Measurements from ENCODE around the gene TSHZ2.

DNA sequence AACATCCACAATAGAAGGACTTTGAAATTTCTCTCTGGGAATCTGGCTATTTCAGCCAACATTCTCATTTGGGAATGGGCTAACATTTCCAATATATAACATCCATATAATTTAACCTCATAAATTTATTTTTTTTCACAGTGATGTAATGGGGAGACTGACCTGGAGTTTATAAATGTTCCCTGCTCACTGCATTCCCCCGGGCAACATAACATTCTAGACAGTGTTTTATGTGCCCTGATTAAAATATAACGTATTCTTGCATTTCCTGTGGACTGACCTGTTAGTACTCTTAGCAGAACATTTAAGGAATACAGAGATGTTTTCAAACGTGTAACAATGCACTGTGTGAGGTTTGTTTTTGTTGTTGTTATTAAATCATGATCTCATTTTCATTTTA lies 20.9 kb downstream of the TSHZ2 start:
- TF ChIP-seq, protein P1, sequence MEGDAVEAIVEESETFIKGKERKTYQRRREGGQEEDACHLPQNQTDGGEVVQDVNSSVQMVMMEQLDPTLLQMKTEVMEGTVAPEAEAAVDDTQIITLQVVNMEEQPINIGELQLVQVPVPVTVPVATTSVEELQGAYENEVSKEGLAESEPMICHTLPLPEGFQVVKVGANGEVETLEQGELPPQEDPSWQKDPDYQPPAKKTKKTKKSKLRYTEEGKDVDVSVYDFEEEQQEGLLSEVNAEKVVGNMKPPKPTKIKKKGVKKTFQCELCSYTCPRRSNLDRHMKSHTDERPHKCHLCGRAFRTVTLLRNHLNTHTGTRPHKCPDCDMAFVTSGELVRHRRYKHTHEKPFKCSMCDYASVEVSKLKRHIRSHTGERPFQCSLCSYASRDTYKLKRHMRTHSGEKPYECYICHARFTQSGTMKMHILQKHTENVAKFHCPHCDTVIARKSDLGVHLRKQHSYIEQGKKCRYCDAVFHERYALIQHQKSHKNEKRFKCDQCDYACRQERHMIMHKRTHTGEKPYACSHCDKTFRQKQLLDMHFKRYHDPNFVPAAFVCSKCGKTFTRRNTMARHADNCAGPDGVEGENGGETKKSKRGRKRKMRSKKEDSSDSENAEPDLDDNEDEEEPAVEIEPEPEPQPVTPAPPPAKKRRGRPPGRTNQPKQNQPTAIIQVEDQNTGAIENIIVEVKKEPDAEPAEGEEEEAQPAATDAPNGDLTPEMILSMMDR (IDR thresholded peaks at IDR 0.05), result no peak
- TF ChIP-seq IRF2 (CRISPR knock-in tag; IDR thresholded peaks at IDR 0.05; ENCODE audit: borderline replicate concordance, low read depth) (no peak), JAZF1 (CRISPR knock-in tag; IDR thresholded peaks at IDR 0.05) (no peak), MXD4 (CRISPR knock-in tag; IDR thresholded peaks at IDR 0.05; ENCODE audit: borderline replicate concordance) (no peak), CREM (CRISPR knock-in tag; IDR thresholded peaks at IDR 0.05) (no peak), ZBTB21 (CRISPR knock-in tag; IDR thresholded peaks at IDR 0.05; ENCODE audit: borderline replicate concordance) (no peak), CREB1 (CRISPR knock-in tag; IDR thresholded peaks at IDR 0.05) (no peak), ZNF219 (CRISPR knock-in tag; IDR thresholded peaks at IDR 0.05; ENCODE audit: borderline replicate concordance) (no peak)
- TF ChIP-seq, protein P2, sequence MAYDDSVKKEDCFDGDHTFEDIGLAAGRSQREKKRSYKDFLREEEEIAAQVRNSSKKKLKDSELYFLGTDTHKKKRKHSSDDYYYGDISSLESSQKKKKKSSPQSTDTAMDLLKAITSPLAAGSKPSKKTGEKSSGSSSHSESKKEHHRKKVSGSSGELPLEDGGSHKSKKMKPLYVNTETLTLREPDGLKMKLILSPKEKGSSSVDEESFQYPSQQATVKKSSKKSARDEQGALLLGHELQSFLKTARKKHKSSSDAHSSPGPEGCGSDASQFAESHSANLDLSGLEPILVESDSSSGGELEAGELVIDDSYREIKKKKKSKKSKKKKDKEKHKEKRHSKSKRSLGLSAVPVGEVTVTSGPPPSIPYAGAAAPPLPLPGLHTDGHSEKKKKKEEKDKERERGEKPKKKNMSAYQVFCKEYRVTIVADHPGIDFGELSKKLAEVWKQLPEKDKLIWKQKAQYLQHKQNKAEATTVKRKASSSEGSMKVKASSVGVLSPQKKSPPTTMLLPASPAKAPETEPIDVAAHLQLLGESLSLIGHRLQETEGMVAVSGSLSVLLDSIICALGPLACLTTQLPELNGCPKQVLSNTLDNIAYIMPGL (CRISPR knock-in tag; IDR thresholded peaks at IDR 0.05), result no peak
- TF ChIP-seq, protein P3, sequence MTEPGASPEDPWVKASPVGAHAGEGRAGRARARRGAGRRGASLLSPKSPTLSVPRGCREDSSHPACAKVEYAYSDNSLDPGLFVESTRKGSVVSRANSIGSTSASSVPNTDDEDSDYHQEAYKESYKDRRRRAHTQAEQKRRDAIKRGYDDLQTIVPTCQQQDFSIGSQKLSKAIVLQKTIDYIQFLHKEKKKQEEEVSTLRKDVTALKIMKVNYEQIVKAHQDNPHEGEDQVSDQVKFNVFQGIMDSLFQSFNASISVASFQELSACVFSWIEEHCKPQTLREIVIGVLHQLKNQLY (CRISPR knock-in tag; IDR thresholded peaks at IDR 0.05), result no peak
- TF ChIP-seq, protein P4, sequence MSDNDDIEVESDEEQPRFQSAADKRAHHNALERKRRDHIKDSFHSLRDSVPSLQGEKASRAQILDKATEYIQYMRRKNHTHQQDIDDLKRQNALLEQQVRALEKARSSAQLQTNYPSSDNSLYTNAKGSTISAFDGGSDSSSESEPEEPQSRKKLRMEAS (CRISPR knock-in tag; IDR thresholded peaks at IDR 0.05), result no peak

Measured in WTC11 (cell line).